ENCODE results near the gene NFIB. TPM values are rescaled to one million over a fixed set of nuclear protein-coding genes. Genes with fewer than 3 reads are reported as not detected.

The NFIB gene
- polyA plus RNA-seq, 1 of the 3 experiments (the other 2 are of a cell fraction) = 9.2 TPM

DNA sequence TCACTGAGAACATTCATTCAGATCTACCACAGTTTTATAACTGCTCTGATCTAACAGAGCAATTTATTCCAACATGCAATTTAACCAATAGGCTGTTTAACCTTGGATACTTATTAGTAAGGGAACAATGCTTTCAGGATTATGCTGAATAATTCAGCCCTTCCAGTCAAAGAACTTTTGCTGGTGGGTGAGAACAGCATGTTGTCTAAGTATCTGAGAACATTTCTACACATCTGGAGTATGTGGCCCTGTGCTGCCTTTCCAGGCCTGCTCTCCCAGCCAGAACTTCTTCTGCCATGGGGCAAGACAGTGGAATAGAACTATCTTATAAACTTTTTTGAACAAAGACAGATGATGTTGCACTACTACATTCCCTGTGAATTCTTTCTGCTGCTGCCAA lies 55.8 kb downstream of the NFIB start:
- no peak for DNase-seq
- ChIA-PET POLR2A (no interaction called here), CTCF (no interaction called here)
- Histone ChIP-seq H3K4me3 (ENCODE audit: low read depth in 2 of 2, low read length in 1 of 2) (no peak overlapping the region), H3K79me2 (ENCODE audit: insufficient read depth) (peaks cover 65% of the 10 kb centered on the region), H3K4me2 (0 out of 2 replicates have a peak overlapping the region, but pooled peaks have one; percentile 8), H3K27me3 (ENCODE audit: insufficient read depth) (no peaks in the 10 kb centered on the region), H4K20me1 (ENCODE audit: insufficient read depth) (no peaks in the 10 kb centered on the region; the same call in none of the 2 replicates), H2AFZ (ENCODE audit: low read depth) (no peak overlapping the region), H3K36me3 (replicated peaks in 1 of 2; ENCODE audit: control insufficient read depth in 1 of 2, insufficient read depth in 2 of 2, low read length in 1 of 2) (peaks cover 0 to 7% of the 10 kb centered on the region in 2 experiments), H3K4me1 (ENCODE audit: control insufficient read depth in 1 of 2, insufficient read depth in 2 of 2, low read depth in 1 of 2, low read length in 1 of 2) (peaks cover 22% of the 10 kb centered on the region in 2 experiments), H3K9me2 (no peaks in the 10 kb centered on the region), H3K9ac (no peak overlapping the region), H3K9me3 (no peaks in the 10 kb centered on the region), H3F3A (replicated peaks; ENCODE audit: insufficient read depth) (peaks cover 5% of the 10 kb centered on the region), H3K27ac (ENCODE audit: low read depth in 2 of 2, low read length in 1 of 2) (peak overlapping the region in 1 of 2 experiments; percentile 66; a peak in 2 of 4 replicates)
- TF ChIP-seq, protein P1, sequence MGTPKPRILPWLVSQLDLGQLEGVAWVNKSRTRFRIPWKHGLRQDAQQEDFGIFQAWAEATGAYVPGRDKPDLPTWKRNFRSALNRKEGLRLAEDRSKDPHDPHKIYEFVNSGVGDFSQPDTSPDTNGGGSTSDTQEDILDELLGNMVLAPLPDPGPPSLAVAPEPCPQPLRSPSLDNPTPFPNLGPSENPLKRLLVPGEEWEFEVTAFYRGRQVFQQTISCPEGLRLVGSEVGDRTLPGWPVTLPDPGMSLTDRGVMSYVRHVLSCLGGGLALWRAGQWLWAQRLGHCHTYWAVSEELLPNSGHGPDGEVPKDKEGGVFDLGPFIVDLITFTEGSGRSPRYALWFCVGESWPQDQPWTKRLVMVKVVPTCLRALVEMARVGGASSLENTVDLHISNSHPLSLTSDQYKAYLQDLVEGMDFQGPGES (IDR thresholded peaks at IDR 0.05; ENCODE audit: low read depth, low read length) = no peak
- TF ChIP-seq EP300 (IDR thresholded peaks at IDR 0.05; ENCODE audit: borderline replicate concordance in 1 of 2, low read depth in 1 of 2, low read length in 1 of 2) (no peak), NRF1 (IDR thresholded peaks at IDR 0.05; ENCODE audit: low read depth, low read length) (no peak), REST (IDR thresholded peaks at IDR 0.05; ENCODE audit: low read depth, low read length) (no peak), GABPA (IDR thresholded peaks at IDR 0.05; ENCODE audit: low read depth) (no peak), TCF12 (IDR thresholded peaks at IDR 0.05) (no peak), GATA2 (CRISPR knock-in tag; IDR thresholded peaks at IDR 0.05) (no peak), POLR2AphosphoS5 (IDR thresholded peaks at IDR 0.05; ENCODE audit: low read depth, low read length) (no peak)
- TF ChIP-seq, protein P2, sequence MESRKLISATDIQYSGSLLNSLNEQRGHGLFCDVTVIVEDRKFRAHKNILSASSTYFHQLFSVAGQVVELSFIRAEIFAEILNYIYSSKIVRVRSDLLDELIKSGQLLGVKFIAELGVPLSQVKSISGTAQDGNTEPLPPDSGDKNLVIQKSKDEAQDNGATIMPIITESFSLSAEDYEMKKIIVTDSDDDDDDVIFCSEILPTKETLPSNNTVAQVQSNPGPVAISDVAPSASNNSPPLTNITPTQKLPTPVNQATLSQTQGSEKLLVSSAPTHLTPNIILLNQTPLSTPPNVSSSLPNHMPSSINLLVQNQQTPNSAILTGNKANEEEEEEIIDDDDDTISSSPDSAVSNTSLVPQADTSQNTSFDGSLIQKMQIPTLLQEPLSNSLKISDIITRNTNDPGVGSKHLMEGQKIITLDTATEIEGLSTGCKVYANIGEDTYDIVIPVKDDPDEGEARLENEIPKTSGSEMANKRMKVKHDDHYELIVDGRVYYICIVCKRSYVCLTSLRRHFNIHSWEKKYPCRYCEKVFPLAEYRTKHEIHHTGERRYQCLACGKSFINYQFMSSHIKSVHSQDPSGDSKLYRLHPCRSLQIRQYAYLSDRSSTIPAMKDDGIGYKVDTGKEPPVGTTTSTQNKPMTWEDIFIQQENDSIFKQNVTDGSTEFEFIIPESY (IDR thresholded peaks at IDR 0.05; ENCODE audit: borderline replicate concordance, low read depth) = no peak
- TF ChIP-seq, protein P3, sequence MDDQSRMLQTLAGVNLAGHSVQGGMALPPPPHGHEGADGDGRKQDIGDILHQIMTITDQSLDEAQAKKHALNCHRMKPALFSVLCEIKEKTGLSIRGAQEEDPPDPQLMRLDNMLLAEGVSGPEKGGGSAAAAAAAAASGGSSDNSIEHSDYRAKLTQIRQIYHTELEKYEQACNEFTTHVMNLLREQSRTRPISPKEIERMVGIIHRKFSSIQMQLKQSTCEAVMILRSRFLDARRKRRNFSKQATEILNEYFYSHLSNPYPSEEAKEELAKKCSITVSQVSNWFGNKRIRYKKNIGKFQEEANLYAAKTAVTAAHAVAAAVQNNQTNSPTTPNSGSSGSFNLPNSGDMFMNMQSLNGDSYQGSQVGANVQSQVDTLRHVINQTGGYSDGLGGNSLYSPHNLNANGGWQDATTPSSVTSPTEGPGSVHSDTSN (IDR thresholded peaks at IDR 0.05) = no peak

Measured in SK-N-SH (cell line).